B cell (primary cell): ENCODE results near the gene ZBTB32. TPM values are rescaled to one million over a fixed set of nuclear protein-coding genes. Genes with fewer than 3 reads are reported as not detected.

Experiments used
- ATAC-seq: fragments of 200-7000 bp; cut with Tn5 transposase; one replicate; pipeline ENCODE4 v1.10.0; 2021; ENCODE audit warnings: low read depth, mild to moderate bottlenecking, moderate number of reproducible peaks, moderate library complexity
- CTCF ChIA-PET: fragments of 350-600 bp; sonication (Branson Sonifier 250); formaldehyde crosslinking; loops from one replicate; lab custom pipeline; 2021; ENCODE audit warnings: antibody characterized with exemption, inconsistent platforms; lab: Charles Lee
- POLR2A ChIA-PET: fragments of 350-600 bp; sonication (Branson Sonifier 250); formaldehyde crosslinking; loops from one replicate; lab custom pipeline; 2021; ENCODE audit warnings: antibody characterized with exemption; lab: Charles Lee
- DNase-seq: peaks from one replicate; pipeline ENCODE4 v3.0.0; 2013
- H2AFZ ChIP-seq: 2 replicates; pipeline ENCODE4 v1.6.1; 2012; ENCODE audit warnings: mild to moderate bottlenecking, low read depth, low read length; ENCODE audit not compliant: insufficient read depth, poor library complexity, severe bottlenecking
- H3K27ac ChIP-seq, 2 donors: 1 replicate in 1 of 2; 2 replicates in 1 of 2; pipeline ENCODE4 v1.5.1; 2012 to 2013; ENCODE audit warnings: low read length in 2 of 2, mild to moderate bottlenecking in 2 of 2, moderate library complexity in 1 of 2
- H3K27me3 ChIP-seq, 4 experiments: fragments of 200-600 bp in 1 of 4; sonication (generic) in 1 of 4; replicated peaks in 1 of 4; 1 replicate in 2 of 4; 2 replicates in 2 of 4; pipeline versions ENCODE4 v1.6.1 to v1.7.0; 2013 to 2016; ENCODE audit warnings: low read length in 3 of 4, mild to moderate bottlenecking in 2 of 4, mixed read lengths in 1 of 4, moderate library complexity in 1 of 4; ENCODE audit not compliant: insufficient read depth in 4 of 4, control insufficient read depth in 3 of 4; ENCODE audit errors: control extremely low read depth in 1 of 4
- H3K36me3 ChIP-seq, 2 experiments: replicated peaks in 1 of 2; 1 replicate in 1 of 2; 2 replicates in 1 of 2; pipeline versions ENCODE4 v1.6.1 to v1.7.1; 2013; ENCODE audit warnings: low read length in 1 of 2; ENCODE audit not compliant: insufficient read depth in 2 of 2, control insufficient read depth in 1 of 2; ENCODE audit errors: control extremely low read depth in 1 of 2, extremely low read depth in 1 of 2
- H3K4me1 ChIP-seq, 2 donors: fragments of 200-600 bp in 1 of 2; sonication (generic) in 1 of 2; 1 replicate in 1 of 2; 2 replicates in 1 of 2; pipeline versions ENCODE4 v1.5.1 to v1.6.1; 2013 to 2017; ENCODE audit warnings: low read length in 2 of 2; ENCODE audit not compliant: control insufficient read depth in 2 of 2, insufficient read depth in 2 of 2
- H3K4me2 ChIP-seq: replicated peaks from 2 replicates; pipeline ENCODE3; 2012; ENCODE audit warnings: mild to moderate bottlenecking, low read depth, low read length; ENCODE audit not compliant: poor library complexity, severe bottlenecking
- H3K4me3 ChIP-seq, 5 experiments: fragments of 200-600 bp in 1 of 5; sonication (generic) in 1 of 5; 1 replicate in 3 of 5; 2 replicates in 2 of 5; pipeline versions ENCODE4 v1.5.1 to v1.7.0; 2011 to 2016; ENCODE audit warnings: low read length in 4 of 5, mild to moderate bottlenecking in 4 of 5, low read depth in 2 of 5, control low read depth in 1 of 5, moderate library complexity in 1 of 5; ENCODE audit not compliant: insufficient read depth in 1 of 5; ENCODE audit errors: control extremely low read depth in 1 of 5, extremely low read depth in 1 of 5
- H3K79me2 ChIP-seq: fragments of 200-600 bp; sonication (generic); one replicate; pipeline ENCODE4 v1.6.0; 2016; ENCODE audit warnings: low read length; ENCODE audit not compliant: control insufficient read depth, insufficient read depth
- H3K9ac ChIP-seq: fragments of 200-600 bp; sonication (generic); 2 replicates; pipeline ENCODE4 v1.6.1; 2017; ENCODE audit warnings: mild to moderate bottlenecking, low read length, moderate library complexity
- H3K9me3 ChIP-seq, 3 donors: one replicate each; pipeline versions ENCODE4 v1.6.1 to v1.7.1; 2013; ENCODE audit warnings: low read length in 2 of 3; ENCODE audit not compliant: control insufficient read depth in 2 of 3, insufficient read depth in 1 of 3; ENCODE audit errors: control extremely low read depth in 1 of 3
- H4K20me1 ChIP-seq: 2 replicates; pipeline ENCODE4 v1.6.0; 2012; ENCODE audit warnings: mild to moderate bottlenecking, low read length; ENCODE audit not compliant: insufficient read depth, control insufficient read depth, poor library complexity, severe bottlenecking
- H3K27ac Mint-ChIP-seq: one replicate; pipeline ENCODE4 v1.8.0; 2021; ENCODE audit warnings: mixed read lengths
- H3K27me3 Mint-ChIP-seq: one replicate; pipeline ENCODE4 v1.8.0; 2021; ENCODE audit warnings: mixed read lengths
- H3K4me1 Mint-ChIP-seq: one replicate; pipeline ENCODE4 v1.8.0; 2021; ENCODE audit warnings: mixed read lengths
- H3K4me3 Mint-ChIP-seq: one replicate; pipeline ENCODE4 v1.8.0; 2021; ENCODE audit warnings: mixed read lengths
- H3K9me3 Mint-ChIP-seq: one replicate; pipeline ENCODE4 v1.8.0; 2022; ENCODE audit warnings: mixed read lengths; ENCODE audit not compliant: insufficient read depth
- CTCF ChIP-seq: fragments of 200-600 bp; IDR thresholded peaks from one replicate; pipeline ENCODE4 v1.8.0; 2022; ENCODE audit warnings: antibody characterized with exemption, mild to moderate bottlenecking
- EZH2 ChIP-seq: IDR thresholded peaks from 2 replicates; pipeline ENCODE4 v1.6.1; 2012; ENCODE audit warnings: borderline replicate concordance, low read depth, mild to moderate bottlenecking, moderate library complexity, low read length; ENCODE audit not compliant: insufficient read depth, poor library complexity, severe bottlenecking
- WGBS: methylation state at CpG from one replicate; pipeline ENCODE4 v1.1.5; 2013; ENCODE audit warnings: missing lambda C conversion rate; ENCODE audit not compliant: insufficient coverage; 5-methylcytosine and 5-hydroxymethylcytosine counted together
- intact Hi-C: fragments of 100-400 bp; cut with micrococcal nuclease; formaldehyde crosslinking; loops from one replicate; pipeline ENCODE4 v1.10.0; 2022
- polyA plus RNA-seq: library from polyadenylated mRNA; depleted of rRNA; stranded (reverse); fragments of >200 nt; gene quantifications from 2 replicates; pipeline ENCODE4 v1.2.3, GENCODE V29; 2012
- total RNA-seq, 2 donors: library from RNA; stranded (reverse); fragments of 120-200 nt in 1 of 2; gene quantifications; 1 replicate in 1 of 2; 2 replicates in 1 of 2; pipeline versions ENCODE4 v1.2.3 to v1.2.4, GENCODE V29; 2013 to 2022

Gene ZBTB32
- total and polyA plus RNA-seq, 2 donors (not counting 1 experiment from before 2014, with no cell fraction given) = 18.9 to 28.1 TPM

GRCh38 chr19:35693835-35694599 is 10.3 kb upstream of the ZBTB32 start:
- POLR2A ChIA-PET = interaction anchor here (1.2 kb wide), 1 partner anchor 15 kb away, joined by 6 read pairs; no protein-coding TSS in a partner anchor
- Histone ChIP-seq H3K9ac (no peak overlapping the region), H3K27ac (no peak overlapping the region), H3K9me3 (no peaks in the 10 kb centered on the region), H2AFZ (peak overlapping the region; percentile 39), H3K4me1 (no peaks in the 10 kb centered on the region), H3K36me3 (no peaks in the 10 kb centered on the region), H3K4me3 (no peak overlapping the region), H3K27me3 (no peaks in the 10 kb centered on the region), H3K79me2 (no peaks in the 10 kb centered on the region), H3K4me2 (no peak overlapping the region), H4K20me1 (no peaks in the 10 kb centered on the region)
- H3K4me3 Mint-ChIP-seq = no peak overlapping the region
- no peak overlapping the region for H3K27ac Mint-ChIP-seq
- WGBS = 31% methylated on average over 4 of the region's 8 CpGs
- no peaks in the 10 kb centered on the region for H3K4me1 Mint-ChIP-seq
- CTCF ChIA-PET = interaction anchor here (0.6 to 7.7 kb wide), 19 partner anchors 9 to 434 kb away, joined by 3 to 123 read pairs (median 4); partner anchors contain the start of genes IGFLR1, LIN37, PSENEN and U2AF1L4
- ATAC-seq (peak; percentile 100), DNase-seq (peak; percentile 92)
- intact Hi-C loops = loop anchor here (1.0 to 5.0 kb wide), 8 partner anchors 8 to 360 kb away; partner anchors contain the start of genes ARHGAP33, HSPB6, PROSER3 and THAP8
- no peaks in the 10 kb centered on the region for H3K27me3 Mint-ChIP-seq
- TF ChIP-seq CTCF (peak; percentile 99), EZH2 (no peak)
- H3K9me3 Mint-ChIP-seq = no peaks in the 10 kb centered on the region
